GM12873 (cell line): ENCODE data around the gene IL19.

Source experiments
- CTCF ChIP-seq: IDR thresholded peaks from 2 replicates; pipeline ENCODE4 v1.5.1; 2012; ENCODE audit warnings: low read depth, mild to moderate bottlenecking, moderate library complexity, low read length, control low read depth; ENCODE audit not compliant: insufficient read depth; ENCODE audit errors: missing control alignments

IL19 gene

GRCh38 chr1:206831650-206832049 is 61.1 kb downstream of the IL19 start:
- no peak for TF ChIP-seq CTCF

- no peak for TF ChIP-seq CTCF
Observed at GRCh38 chr1:206832352-206832880, 61.8 kb downstream of the IL19 start.

GRCh38 chr1:206833106-206833680 is 62.6 kb downstream of the IL19 start:
- TF ChIP-seq CTCF: no peak

- no peak for TF ChIP-seq CTCF
Observed at GRCh38 chr1:206833801-206834200, 63.2 kb downstream of the IL19 start.

- TF ChIP-seq CTCF: no peak
Observed at GRCh38 chr1:206834217-206834616, 63.6 kb downstream of the IL19 start.

GRCh38 chr1:206834711-206835110 is 64.1 kb downstream of the IL19 start:
- TF ChIP-seq CTCF: no peak

GRCh38 chr1:206835186-206835585 is 64.6 kb downstream of the IL19 start:
- TF ChIP-seq CTCF: no peak
